ENCODE data around the gene CCNJL.

CCNJL gene

GRCh38 chr5:160221082-160221481 lies 91.3 kb downstream of the CCNJL start:
- DNase-seq (ENCODE audit: low read depth in 2 of 2), result no peak

- no peak for DNase-seq (ENCODE audit: low read depth in 2 of 2)
These were observed 93.0 kb downstream of the CCNJL start for GRCh38 chr5:160219356-160219755.

DNA sequence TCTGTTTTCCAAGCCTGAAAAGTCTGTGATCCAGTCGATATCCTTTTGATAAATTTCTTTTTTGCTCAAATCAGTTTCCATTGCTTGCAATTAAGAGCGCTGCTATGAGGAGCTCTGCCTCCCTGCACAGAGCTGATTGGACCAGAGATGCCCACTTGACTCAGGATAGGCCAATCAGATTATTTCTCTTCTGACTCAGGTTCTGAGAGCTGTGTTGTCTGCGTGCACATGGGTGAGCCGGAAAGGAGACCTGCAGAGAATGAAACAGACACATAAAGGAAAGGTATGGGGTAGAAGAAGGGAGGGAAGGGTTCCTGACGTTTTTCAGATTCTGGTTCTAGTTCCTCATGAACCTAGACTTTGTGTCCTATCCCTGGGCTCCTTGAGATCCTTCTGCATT lies 98.8 kb downstream of the CCNJL start:
- DNase-seq (ENCODE audit: low read depth in 2 of 2), result no peak

GRCh38 chr5:160211352-160211751 lies 101.0 kb downstream of the CCNJL start:
- no peak for DNase-seq (ENCODE audit: low read depth in 2 of 2)

GRCh38 chr5:160210606-160211005 lies 101.8 kb downstream of the CCNJL start:
- no peak for DNase-seq (ENCODE audit: low read depth in 2 of 2)

DNA sequence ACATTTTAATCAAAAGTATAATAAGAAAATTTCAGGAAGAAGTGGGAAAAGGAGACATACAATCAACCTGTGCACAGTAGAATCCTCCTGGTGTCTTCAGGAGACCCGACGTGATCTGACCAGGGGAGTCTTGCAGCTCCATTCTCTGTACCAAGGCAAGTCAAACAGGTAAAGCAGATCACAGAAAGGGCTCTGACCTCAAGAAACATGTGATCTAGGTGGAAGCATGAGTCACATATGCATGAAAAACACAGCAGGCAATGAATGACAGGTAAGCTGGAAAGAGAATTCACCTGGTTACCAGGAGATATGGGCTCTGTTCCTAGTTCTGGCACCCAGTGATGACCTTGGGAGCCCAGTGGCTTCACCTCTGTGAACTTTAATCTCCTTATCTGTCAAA lies 102.4 kb downstream of the CCNJL start:
- DNase-seq (ENCODE audit: low read depth in 2 of 2), result no peak

DNA sequence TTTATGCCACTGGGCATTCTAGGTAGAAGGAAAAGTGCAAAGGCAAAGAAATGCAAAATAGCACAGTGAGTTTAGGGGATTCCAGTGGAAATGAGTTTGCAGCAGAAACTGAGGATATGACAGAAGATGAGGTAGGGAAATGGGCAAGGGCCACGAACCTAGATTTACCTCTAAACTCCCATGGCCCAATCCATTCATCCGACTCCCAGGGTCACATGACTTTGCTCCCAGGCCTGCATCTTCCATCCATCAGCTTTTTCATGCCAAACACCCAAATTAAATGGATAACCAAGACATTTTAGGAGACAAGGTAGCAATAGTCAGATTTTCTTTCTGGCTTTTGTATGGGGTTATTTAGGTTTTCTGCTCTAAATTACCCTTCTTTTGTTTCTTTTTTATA lies 105.3 kb downstream of the CCNJL start:
- DNase-seq (ENCODE audit: low read depth in 2 of 2), result no peak

Measured in activated CD4-positive, alpha-beta T cell treated with anti-CD3 and anti-CD28 coated beads for 24 hours (primary cell).